Fibroblast of lung (primary cell): ENCODE data around the gene ZFP36L1. TPM values are rescaled to one million over a fixed set of nuclear protein-coding genes. Genes with fewer than 3 reads are reported as not detected.
A peak's percentile ranks its signal among the peaks of the same experiment; 100 is the strongest.

ENCODE experiments used
- DNase-seq, 2 donors: peaks; one replicate each; pipeline versions ENCODE4 v3.0.0 to v3.0.0-alpha.2; 2010; ENCODE audit warnings: low read depth in 2 of 2
- H2AFZ ChIP-seq: 2 replicates; pipeline ENCODE4 v1.5.1; 2012; ENCODE audit warnings: low read length, control low read depth, inconsistent platforms
- H3K27ac ChIP-seq: 2 replicates; pipeline ENCODE4 v1.5.1; 2011; ENCODE audit warnings: low read length, control low read depth; ENCODE audit not compliant: insufficient read depth
- H3K27me3 ChIP-seq: 2 replicates; pipeline ENCODE4 v1.5.1; 2011; ENCODE audit warnings: mild to moderate bottlenecking, low read length; ENCODE audit not compliant: control insufficient read depth, insufficient read depth
- H3K36me3 ChIP-seq: 2 replicates; pipeline ENCODE4 v1.5.1; 2011; ENCODE audit warnings: low read length; ENCODE audit not compliant: control insufficient read depth, insufficient read depth
- H3K4me1 ChIP-seq: 2 replicates; pipeline ENCODE4 v1.5.1; 2011; ENCODE audit warnings: low read length; ENCODE audit not compliant: control insufficient read depth, insufficient read depth; ENCODE audit errors: extremely low read depth
- H3K4me2 ChIP-seq: 2 replicates; pipeline ENCODE4 v1.5.1; 2011; ENCODE audit warnings: low read length, control low read depth; ENCODE audit not compliant: insufficient read depth; ENCODE audit errors: extremely low read depth
- H3K4me3 ChIP-seq, 4 experiments: fragments of 200-600 bp in 1 of 4; sonication (generic) in 1 of 4; replicated peaks in 1 of 4; 2 replicates each; pipeline ENCODE4 v1.5.1; 2011 to 2016; ENCODE audit warnings: low read length in 4 of 4, low read depth in 3 of 4, mild to moderate bottlenecking in 3 of 4, control low read depth in 2 of 4, inconsistent platforms in 1 of 4, mixed read lengths in 1 of 4; ENCODE audit not compliant: insufficient read depth in 1 of 4; ENCODE audit errors: control extremely low read depth in 1 of 4
- H3K79me2 ChIP-seq: 2 replicates; pipeline ENCODE4 v1.5.1; 2012; ENCODE audit warnings: mild to moderate bottlenecking, low read length, inconsistent platforms; ENCODE audit not compliant: control insufficient read depth, insufficient read depth
- H3K9ac ChIP-seq: 2 replicates; pipeline ENCODE4 v1.5.1; 2011; ENCODE audit warnings: mild to moderate bottlenecking, low read length, control low read depth; ENCODE audit not compliant: insufficient read depth
- H3K9me3 ChIP-seq: 2 replicates; pipeline ENCODE4 v1.5.1; 2012; ENCODE audit warnings: low read depth, low read length; ENCODE audit not compliant: control insufficient read depth, insufficient read depth
- H4K20me1 ChIP-seq: 2 replicates; pipeline ENCODE4 v1.5.1; 2011; ENCODE audit warnings: low read length; ENCODE audit not compliant: control insufficient read depth, insufficient read depth; ENCODE audit errors: extremely low read depth
- CTCF ChIP-seq, 2 donors: IDR thresholded peaks in 1 of 2; conservative IDR thresholded peaks in 1 of 2; 1 replicate in 1 of 2; 2 replicates in 1 of 2; pipeline ENCODE4 v1.5.1; 2011 to 2012; ENCODE audit warnings: low read length in 2 of 2, control low read depth in 1 of 2, inconsistent platforms in 1 of 2, low read depth in 1 of 2, mild to moderate bottlenecking in 1 of 2
- EZH2 ChIP-seq: IDR thresholded peaks from 2 replicates; pipeline ENCODE4 v1.5.1; 2012; ENCODE audit warnings: low read length, control low read depth, mild to moderate bottlenecking; ENCODE audit errors: missing control alignments
- polyA plus RNA-seq, 2 donors: library from polyadenylated mRNA; depleted of rRNA in 1 of 2; stranded (reverse) in 1 of 2; unstranded in 1 of 2; fragments of >200 nt; gene quantifications; 2 replicates each; pipeline ENCODE4 v1.2.1, GENCODE V29; 2011 to 2012; ENCODE audit warnings: missing spikeins in 1 of 2
- total RNA-seq: library from RNA; depleted of rRNA; stranded (reverse); fragments of >200 nt; gene quantifications from 2 replicates; pipeline ENCODE4 v1.2.1, GENCODE V29; 2014

ZFP36L1 gene
- total and polyA plus RNA-seq, 2 donors (not counting 1 experiment from before 2014, with no cell fraction given), result 22.0 to 41.7 TPM

GRCh38 chr14:68791078-68791901, 1.6 kb downstream of the ZFP36L1 start:
- no peaks in the 10 kb centered on the region for H4K20me1 ChIP-seq
- H2AFZ ChIP-seq, result no peak overlapping the region
- peak overlapping the region; percentile 46 for H3K4me2 ChIP-seq
- H3K27ac ChIP-seq, result peak overlapping the region; percentile 100
- peaks cover 13% of the 10 kb centered on the region for H3K4me1 ChIP-seq
- DNase-seq, result peak; percentile 54 to 61
- no peak for TF ChIP-seq EZH2
- no peak for TF ChIP-seq CTCF (conservative IDR thresholded peaks at IDR 0.05 in 1 of 2, IDR thresholded peaks at IDR 0.05 in 1 of 2; ENCODE audit: low read depth in 1 of 2, low read length in 2 of 2)
- H3K79me2 ChIP-seq, result peaks cover 58% of the 10 kb centered on the region
- H3K9ac ChIP-seq, result peak overlapping the region; percentile 89
- H3K9me3 ChIP-seq, result no peaks in the 10 kb centered on the region
- H3K36me3 ChIP-seq, result peaks cover 17% of the 10 kb centered on the region
- no peaks in the 10 kb centered on the region for H3K27me3 ChIP-seq
- H3K4me3 ChIP-seq, result peak overlapping the region; percentile 91 to 100 (median 95)

- Histone ChIP-seq H3K9ac (peak overlapping the region; percentile 89), H4K20me1 (no peaks in the 10 kb centered on the region), H3K4me3 (peak overlapping the region; percentile 91 to 100 (median 95)), H3K9me3 (no peaks in the 10 kb centered on the region), H3K4me1 (peaks cover 11% of the 10 kb centered on the region), H3K27ac (peak overlapping the region; percentile 100), H3K4me2 (peak overlapping the region; percentile 42), H3K27me3 (no peaks in the 10 kb centered on the region), H3K36me3 (peaks cover 17% of the 10 kb centered on the region), H2AFZ (no peak overlapping the region), H3K79me2 (peaks cover 58% of the 10 kb centered on the region)
- no peak for DNase-seq
- no peak for TF ChIP-seq EZH2
- no peak for TF ChIP-seq CTCF (conservative IDR thresholded peaks at IDR 0.05 in 1 of 2, IDR thresholded peaks at IDR 0.05 in 1 of 2; ENCODE audit: low read depth in 1 of 2, low read length in 2 of 2)
Observed at GRCh38 chr14:68790644-68791077, 2.2 kb downstream of the ZFP36L1 start.

GRCh38 chr14:68789821-68790643, 2.8 kb downstream of the ZFP36L1 start:
- TF ChIP-seq EZH2 (no peak), CTCF (conservative IDR thresholded peaks at IDR 0.05 in 1 of 2, IDR thresholded peaks at IDR 0.05 in 1 of 2; ENCODE audit: low read depth in 1 of 2, low read length in 2 of 2) (no peak)
- H3K27me3 ChIP-seq, result no peaks in the 10 kb centered on the region
- peak overlapping the region; percentile 89 for H3K9ac ChIP-seq
- no peaks in the 10 kb centered on the region for H3K9me3 ChIP-seq
- peak overlapping the region; percentile 91 to 100 (median 95) for H3K4me3 ChIP-seq
- H3K4me1 ChIP-seq, result peaks cover 14% of the 10 kb centered on the region
- DNase-seq, result peak in 1 of 2 donors; percentile 39
- H3K79me2 ChIP-seq, result peaks cover 58% of the 10 kb centered on the region
- H4K20me1 ChIP-seq, result no peaks in the 10 kb centered on the region
- H3K4me2 ChIP-seq, result peak overlapping the region; percentile 81
- no peak overlapping the region for H2AFZ ChIP-seq
- H3K36me3 ChIP-seq, result peaks cover 17% of the 10 kb centered on the region
- peak overlapping the region; percentile 100 for H3K27ac ChIP-seq
